GM12864 (cell line): ENCODE data around the gene ARPP19.

Source experiments
- DNase-seq: peaks from one replicate; pipeline ENCODE4 v3.0.0-alpha.2; 2011; ENCODE audit warnings: low read depth
- H3K4me3 ChIP-seq: 2 replicates; pipeline ENCODE4 v1.5.1; 2011; ENCODE audit warnings: mild to moderate bottlenecking, low read depth, low read length, control low read depth
- CTCF ChIP-seq: IDR thresholded peaks from 2 replicates; pipeline ENCODE4 v1.5.1; 2011; ENCODE audit warnings: low read depth, mild to moderate bottlenecking, moderate library complexity, low read length, control low read depth, inconsistent platforms; ENCODE audit errors: missing control alignments

The ARPP19 gene

GRCh38 chr15:52546031-52546751 is 22.6 kb downstream of the ARPP19 start:
- H3K4me3 ChIP-seq: no peak overlapping the region
- DNase-seq: no peak
- no peak for TF ChIP-seq CTCF

- TF ChIP-seq CTCF: no peak
- no peak overlapping the region for H3K4me3 ChIP-seq
Measured at GRCh38 chr15:52540374-52541012, 28.3 kb downstream of the ARPP19 start.

GRCh38 chr15:52537459-52537858 is 31.4 kb downstream of the ARPP19 start:
- no peak for TF ChIP-seq CTCF
- no peak for DNase-seq
- H3K4me3 ChIP-seq: no peak overlapping the region

More at GRCh38 chr15:52540374-52541012, 28.3 kb downstream of the ARPP19 start:
- DNase-seq: no peak

GRCh38 chr15:52532427-52532826 is 36.4 kb downstream of the ARPP19 start:
- TF ChIP-seq CTCF: no peak
- DNase-seq: no peak
- no peak overlapping the region for H3K4me3 ChIP-seq

GRCh38 chr15:52529940-52530339 is 38.9 kb downstream of the ARPP19 start:
- DNase-seq: no peak
- no peak for TF ChIP-seq CTCF
- H3K4me3 ChIP-seq: peak overlapping the region; percentile 77; the same call in 1 of the 2 replicates

GRCh38 chr15:52529341-52529924 is 39.4 kb downstream of the ARPP19 start:
- DNase-seq: no peak
- H3K4me3 ChIP-seq: peak overlapping the region; percentile 77
- no peak for TF ChIP-seq CTCF
